ENCODE results near the gene PNLDC1. TPM values are rescaled to one million over a fixed set of nuclear protein-coding genes. Genes with fewer than 3 reads are reported as not detected.
A peak's percentile ranks its signal among the peaks of the same experiment; 100 is the strongest.

PNLDC1 gene
- total and polyA plus RNA-seq, 9 of the 15 experiments (the other 6 are each of a cell fraction or from before 2014, with no cell fraction given): 0.12 TPM; not detected in 8

DNA sequence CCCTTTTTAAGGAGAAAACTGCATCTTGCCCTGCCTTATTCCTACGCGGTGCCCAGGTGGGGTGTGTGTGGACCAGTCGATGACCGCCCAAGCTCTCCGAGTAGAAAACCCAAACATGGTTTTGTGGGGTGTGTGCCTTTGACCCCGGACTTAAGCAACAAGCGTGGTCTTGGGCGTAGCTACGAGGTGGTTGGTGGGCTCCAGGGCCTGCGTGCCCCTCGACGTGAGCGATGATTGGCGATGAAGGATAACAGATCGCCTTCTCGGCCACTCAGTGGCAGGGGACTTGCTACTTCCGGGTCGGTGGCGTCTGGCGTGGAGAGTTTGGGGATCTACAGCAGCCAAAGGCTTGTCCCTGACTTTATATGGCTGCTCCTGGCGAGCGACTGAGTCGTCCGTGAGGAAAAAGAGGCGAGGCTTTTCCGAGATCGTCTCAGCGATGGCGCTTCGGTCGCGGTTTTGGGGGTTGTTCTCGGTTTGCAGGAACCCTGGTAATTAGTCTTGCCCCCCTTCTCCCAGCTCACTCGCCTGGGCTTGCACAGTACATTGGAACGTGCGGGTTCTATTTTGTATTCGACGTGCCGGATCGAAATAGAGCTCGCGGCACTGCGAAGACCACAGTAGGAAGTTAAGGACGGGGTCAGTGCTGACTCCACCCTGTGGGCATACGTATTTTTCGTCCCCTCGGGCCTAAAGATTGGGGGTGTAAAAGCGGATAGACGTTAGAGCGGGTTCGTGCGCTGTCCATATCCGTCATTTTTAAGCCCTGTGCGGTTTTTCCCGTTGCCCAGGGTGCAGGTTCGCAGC is 9.7 kb upstream of the PNLDC1 start, which contains the start of gene MRPL18 (continued):
- TF ChIP-seq CLOCK (CRISPR knock-in tag; IDR thresholded peaks at IDR 0.05; ENCODE audit: borderline replicate concordance) (no peak), ASH1L (IDR thresholded peaks at IDR 0.05; ENCODE audit: borderline replicate concordance, low read depth, partially characterized antibody) (peak; percentile 97), THRAP3 (IDR thresholded peaks at IDR 0.05; ENCODE audit: borderline replicate concordance) (no peak), ZFPM2 (CRISPR knock-in tag; IDR thresholded peaks at IDR 0.05) (no peak), ZNF347 (CRISPR knock-in tag; IDR thresholded peaks at IDR 0.05; ENCODE audit: low read depth) (no peak), CHD7 (IDR thresholded peaks at IDR 0.05; ENCODE audit: low read depth, low read length) (no peak), ZNF57 (CRISPR knock-in tag; IDR thresholded peaks at IDR 0.05) (no peak), E2F6 (IDR thresholded peaks at IDR 0.05; ENCODE audit: borderline replicate concordance in 1 of 2, extremely low read depth in 1 of 2, insufficient read depth in 1 of 2, insufficient read length in 1 of 2, low read depth in 1 of 2, low read length in 1 of 2, poor library complexity in 1 of 2, severe bottlenecking in 1 of 2) (peak in 1 of 2 experiments; percentile 22), FOXK1 (CRISPR knock-in tag; IDR thresholded peaks at IDR 0.05; ENCODE audit: borderline replicate concordance) (0 out of 2 replicates have a peak, but pooled peaks have one; percentile 44)
